OCI-LY7 (cell line): ENCODE measurements around the gene MYOT. TPM values are rescaled to one million over a fixed set of nuclear protein-coding genes. Genes with fewer than 3 reads are reported as not detected.

Experiments
- BruUV-seq: library from RNA; stranded (reverse); fragments of 400-500 nt; replicated peaks from 2 replicates; lab custom pipeline; 2021; lab: Mats Ljungman, UMichigan
- CTCF ChIA-PET: fragments of 300-600 bp; sonication (Branson Sonifier 250); formaldehyde crosslinking; loops from one replicate; lab custom pipeline; 2022; ENCODE audit warnings: antibody characterized with exemption; ENCODE audit not compliant: unreplicated experiment; lab: Charles Lee
- POLR2A ChIA-PET: fragments of 300-600 bp; sonication (Branson Sonifier 250); formaldehyde crosslinking; loops from one replicate; lab custom pipeline; 2022; ENCODE audit warnings: antibody characterized with exemption; lab: Charles Lee
- DNase-seq: peaks from one replicate; pipeline ENCODE4 v3.0.0-alpha.2; 2015; ENCODE audit warnings: low spot score
- H2AFZ ChIP-seq: fragments of 200-600 bp; sonication (generic), shearing (Covaris generic); 2 replicates; pipeline ENCODE4 v1.6.1; 2014; ENCODE audit warnings: mild to moderate bottlenecking, antibody characterized with exemption, low read length, moderate library complexity
- H3K27ac ChIP-seq: fragments of 200-600 bp; sonication (generic); 2 replicates; pipeline ENCODE4 v1.5.1; 2014; ENCODE audit warnings: mixed run types, low read depth, mild to moderate bottlenecking, moderate library complexity, low read length, inconsistent platforms; ENCODE audit not compliant: poor library complexity, severe bottlenecking
- H3K36me3 ChIP-seq: fragments of 200-600 bp; sonication (generic); 2 replicates; pipeline ENCODE4 v1.6.1; 2014; ENCODE audit warnings: mild to moderate bottlenecking, antibody characterized with exemption, low read length, moderate library complexity, mixed read lengths; ENCODE audit not compliant: insufficient read depth
- H3K4me1 ChIP-seq: fragments of 200-600 bp; sonication (generic); 2 replicates; pipeline ENCODE4 v1.5.1; 2014; ENCODE audit warnings: mild to moderate bottlenecking, low read length; ENCODE audit not compliant: insufficient read depth, poor library complexity, severe bottlenecking
- H3K4me2 ChIP-seq: fragments of 200-600 bp; sonication (generic); 2 replicates; pipeline ENCODE4 v1.6.1; 2014; ENCODE audit warnings: mild to moderate bottlenecking, low read length
- H3K4me3 ChIP-seq: fragments of 200-600 bp; sonication (generic); 2 replicates; pipeline ENCODE4 v1.5.1; 2014; ENCODE audit warnings: mild to moderate bottlenecking, low read depth, low read length; ENCODE audit not compliant: poor library complexity, severe bottlenecking
- H3K79me2 ChIP-seq: fragments of 200-600 bp; sonication (generic); 2 replicates; pipeline ENCODE4 v1.6.1; 2016; ENCODE audit warnings: low read depth, mild to moderate bottlenecking, low read length, moderate library complexity, mixed read lengths; ENCODE audit not compliant: insufficient read depth
- H3K9me2 ChIP-seq: fragments of 200-600 bp; sonication (generic); 2 replicates; pipeline ENCODE4 v1.6.1; 2016; ENCODE audit warnings: mild to moderate bottlenecking, low read length, mixed read lengths; ENCODE audit not compliant: insufficient read depth
- H3K9me3 ChIP-seq: fragments of 200-600 bp; sonication (generic); 2 replicates; pipeline ENCODE4 v1.6.1; 2014; ENCODE audit warnings: mild to moderate bottlenecking, mixed run types, low read length, mixed read lengths
- H4K20me1 ChIP-seq: fragments of 200-600 bp; sonication (generic); 2 replicates; pipeline ENCODE4 v1.6.1; 2014; ENCODE audit warnings: mild to moderate bottlenecking, antibody characterized with exemption, low read length, moderate library complexity, mixed read lengths; ENCODE audit not compliant: insufficient read depth
- CTCF ChIP-seq: fragments of 200-600 bp; sonication (generic); conservative IDR thresholded peaks from 2 replicates; pipeline ENCODE4 v1.5.1; 2014; ENCODE audit warnings: mild to moderate bottlenecking, antibody characterized with exemption, low read length, moderate library complexity, mixed read lengths
- EZH2phosphoT487 ChIP-seq: fragments of 200-600 bp; sonication (generic); IDR thresholded peaks from 2 replicates; pipeline ENCODE4 v1.6.1; 2018; ENCODE audit warnings: low read depth, borderline replicate concordance, mild to moderate bottlenecking, mixed run types, antibody characterized with exemption, low read length, moderate library complexity, mixed read lengths
- intact Hi-C: fragments of 100-400 bp; cut with micrococcal nuclease; formaldehyde crosslinking; loops from one replicate; pipeline ENCODE4 v1.10.0; 2022; ENCODE audit not compliant: unreplicated experiment
- total RNA-seq, 2 experiments: library from RNA; depleted of rRNA in 1 of 2; stranded (reverse); fragments of >200 nt in 1 of 2; shearing (Covaris generic) in 1 of 2; gene quantifications; 2 replicates each; pipeline ENCODE4 v1.2.3, GENCODE V29; 2014 to 2022

MYOT gene
- total RNA-seq, 2 experiments from 2014 or later = not detected

DNA sequence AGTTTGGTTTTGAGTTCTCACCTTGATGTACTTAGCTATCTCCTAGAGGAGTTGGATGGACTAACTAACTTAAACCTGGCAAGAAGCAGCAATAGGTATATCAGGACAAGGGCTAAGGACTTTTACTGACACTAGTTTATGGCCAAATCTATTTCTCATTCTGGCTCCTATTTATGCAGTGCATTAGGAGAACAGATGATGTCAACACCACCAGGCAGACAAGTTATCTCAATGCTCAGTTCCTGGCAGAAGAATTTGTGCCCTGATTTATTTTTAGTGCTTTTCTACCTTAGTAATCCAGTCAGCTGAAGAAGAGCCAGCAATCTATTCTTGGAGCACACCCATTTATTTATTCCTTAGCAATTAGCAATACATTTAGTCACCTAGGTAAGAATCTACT, 30.7 kb upstream of the MYOT start:
- Histone ChIP-seq H4K20me1 (no peaks in the 10 kb centered on the region), H3K79me2 (no peaks in the 10 kb centered on the region), H3K36me3 (no peaks in the 10 kb centered on the region), H3K4me3 (no peak overlapping the region), H2AFZ (no peak overlapping the region), H3K4me2 (no peak overlapping the region), H3K27ac (no peak overlapping the region), H3K4me1 (no peaks in the 10 kb centered on the region), H3K9me2 (no peaks in the 10 kb centered on the region), H3K9me3 (no peaks in the 10 kb centered on the region)
- BruUV-seq = no TSS peak
- ChIA-PET CTCF (no interaction called here), POLR2A (no interaction called here)
- intact Hi-C loops = no loop called here
- TF ChIP-seq CTCF = no peak
- TF ChIP-seq EZH2phosphoT487 = no peak
- DNase-seq = no peak

DNA sequence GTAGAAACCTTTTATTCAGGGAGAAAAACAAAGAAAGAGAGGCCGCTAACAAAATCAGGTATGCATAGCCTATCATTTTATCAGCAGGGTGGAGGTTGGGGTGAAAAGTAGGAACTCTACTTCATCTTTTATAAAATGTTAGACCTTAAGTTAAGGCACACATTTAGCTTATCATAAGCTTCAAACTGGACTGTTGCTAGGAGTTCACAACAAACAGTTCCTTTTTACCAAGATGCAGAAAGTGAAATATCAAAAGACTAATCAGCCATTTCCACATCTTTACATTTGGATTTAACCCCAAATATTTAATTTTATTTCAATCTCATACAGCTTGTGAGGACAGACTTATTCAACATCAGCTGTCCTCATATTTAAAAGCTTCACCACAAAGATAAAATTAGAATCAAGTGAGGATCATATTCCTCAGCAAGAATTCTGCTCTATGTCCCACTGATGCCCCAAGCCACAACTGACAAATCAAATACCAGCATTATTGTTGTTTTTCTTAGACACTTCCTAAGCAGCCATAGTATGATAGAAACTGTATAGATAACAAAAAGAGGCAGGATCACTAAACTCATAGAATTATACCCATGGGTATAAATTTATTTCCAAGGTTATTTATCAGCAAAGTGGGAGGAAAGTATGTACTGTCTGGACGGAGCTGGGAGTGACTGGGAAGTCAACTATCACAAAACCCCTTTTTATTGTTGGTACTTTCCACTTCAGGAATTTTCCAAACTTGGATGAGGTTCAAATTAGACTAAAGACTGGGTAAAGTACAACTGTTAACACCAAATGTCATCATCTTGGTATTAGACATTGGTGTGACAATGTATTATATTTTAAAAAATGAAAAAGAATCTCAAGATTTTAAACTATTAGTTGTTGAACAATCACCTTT, 29.9 kb upstream of the MYOT start:
- intact Hi-C loops = no loop called here
- no peaks in the 10 kb centered on the region for H3K4me1 ChIP-seq
- H3K9me2 ChIP-seq = no peaks in the 10 kb centered on the region
- BruUV-seq = no TSS peak
- TF ChIP-seq CTCF = no peak
- TF ChIP-seq EZH2phosphoT487 = no peak
- no peak overlapping the region for H3K4me3 ChIP-seq
- no peaks in the 10 kb centered on the region for H3K36me3 ChIP-seq
- no peak for DNase-seq
- no peaks in the 10 kb centered on the region for H4K20me1 ChIP-seq
- no peak overlapping the region for H3K27ac ChIP-seq
- CTCF ChIA-PET = no interaction called here
- no peak overlapping the region for H3K4me2 ChIP-seq
- no peaks in the 10 kb centered on the region for H3K9me3 ChIP-seq
- H2AFZ ChIP-seq = no peak overlapping the region
- POLR2A ChIA-PET = no interaction called here
- no peaks in the 10 kb centered on the region for H3K79me2 ChIP-seq

- no peaks in the 10 kb centered on the region for H4K20me1 ChIP-seq
- no peak overlapping the region for H3K4me2 ChIP-seq
- BruUV-seq = no TSS peak
- ChIA-PET CTCF (no interaction called here), POLR2A (no interaction called here)
- H3K9me2 ChIP-seq = no peaks in the 10 kb centered on the region
- H3K27ac ChIP-seq = no peak overlapping the region
- no peaks in the 10 kb centered on the region for H3K4me1 ChIP-seq
- H3K9me3 ChIP-seq = no peaks in the 10 kb centered on the region
- intact Hi-C loops = no loop called here
- H3K79me2 ChIP-seq = no peaks in the 10 kb centered on the region
- DNase-seq = no peak
- H3K4me3 ChIP-seq = no peak overlapping the region
- no peak for TF ChIP-seq CTCF
- TF ChIP-seq EZH2phosphoT487 = no peak
- no peaks in the 10 kb centered on the region for H3K36me3 ChIP-seq
- no peak overlapping the region for H2AFZ ChIP-seq
Measured at GRCh38 chr5:137838976-137839375, 28.7 kb upstream of the MYOT start.
